Measurements from ENCODE around the gene UGT1A7. TPM values are rescaled to one million over a fixed set of nuclear protein-coding genes. Genes with fewer than 3 reads are reported as not detected.

Gene UGT1A7
- total RNA-seq, 4 donors from 2014 or later = 3.4 to 55.3 (median 18.2) TPM

DNA sequence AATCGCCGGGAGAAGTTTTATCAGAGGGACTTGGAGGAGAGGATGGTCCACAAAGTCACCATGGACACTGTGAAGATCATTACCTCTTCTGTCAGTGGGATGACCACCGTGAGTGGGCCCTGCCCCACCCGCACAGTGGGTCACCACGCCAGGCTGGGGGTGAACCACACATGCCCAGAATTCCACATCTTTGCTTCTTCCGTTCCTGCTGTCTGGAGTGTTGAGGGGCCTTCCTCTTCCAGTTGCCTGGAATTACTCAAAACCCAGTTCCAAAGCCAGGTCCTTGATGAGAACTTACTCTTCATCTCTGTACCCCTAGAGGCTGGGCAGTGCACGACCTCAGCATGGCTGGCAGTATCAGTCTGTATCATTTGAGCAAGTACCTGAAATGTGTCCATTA lies 118.5 kb downstream of the UGT1A7 start:
- Histone ChIP-seq H3K27me3 (no peaks in the 10 kb centered on the region), H3K4me3 (no peak overlapping the region), H3K9me3 (no peaks in the 10 kb centered on the region), H3K36me3 (no peaks in the 10 kb centered on the region), H3K27ac (no peak overlapping the region), H3K4me1 (no peaks in the 10 kb centered on the region)
- 60 to 78% methylated on average over 1 to 7 of the region's 7 CpGs for WGBS, 2 donors (ENCODE audit: low coverage in 1 of 2)
- no peak for DNase-seq
- in situ Hi-C loops (cut with MboI; ENCODE audit: low pct_ligation_motif_present in 1 of 4, low pct_unique_long_range_greater_than_20kb in 1 of 4, low sequenced_read_pairs in 3 of 4) (no loop called here), intact Hi-C loops (cut with DNase I; ENCODE audit: low total_unique reads) (no loop called here)
- TF ChIP-seq POLR2AphosphoS5 (IDR thresholded peaks at IDR 0.05) (no peak), EP300 (IDR thresholded peaks at IDR 0.05; ENCODE audit: low read depth) (no peak), CTCF (IDR thresholded peaks at IDR 0.05) (no peak), POLR2A (IDR thresholded peaks at IDR 0.05) (no peak)

- WGBS, 2 donors (ENCODE audit: low coverage in 1 of 2) = 79 to 87% methylated on average over 3 to 9 of the region's 9 CpGs
- no peaks in the 10 kb centered on the region for H3K27me3 ChIP-seq
- in situ Hi-C loops (cut with MboI; ENCODE audit: low pct_ligation_motif_present in 1 of 4, low pct_unique_long_range_greater_than_20kb in 1 of 4, low sequenced_read_pairs in 3 of 4) = no loop called here
- no peak overlapping the region for H3K4me3 ChIP-seq
- H3K4me1 ChIP-seq = no peaks in the 10 kb centered on the region
- no peaks in the 10 kb centered on the region for H3K36me3 ChIP-seq
- no peak for DNase-seq
- H3K27ac ChIP-seq = no peak overlapping the region
- intact Hi-C loops (cut with DNase I; ENCODE audit: low total_unique reads) = no loop called here
- no peak for TF ChIP-seq POLR2AphosphoS5 (IDR thresholded peaks at IDR 0.05)
- no peak for TF ChIP-seq CTCF (IDR thresholded peaks at IDR 0.05)
- TF ChIP-seq POLR2A (IDR thresholded peaks at IDR 0.05) = no peak
- TF ChIP-seq EP300 (IDR thresholded peaks at IDR 0.05; ENCODE audit: low read depth) = no peak
- H3K9me3 ChIP-seq = no peaks in the 10 kb centered on the region
Measured at GRCh38 chr2:233801357-233802131, 119.8 kb downstream of the UGT1A7 start.

DNA sequence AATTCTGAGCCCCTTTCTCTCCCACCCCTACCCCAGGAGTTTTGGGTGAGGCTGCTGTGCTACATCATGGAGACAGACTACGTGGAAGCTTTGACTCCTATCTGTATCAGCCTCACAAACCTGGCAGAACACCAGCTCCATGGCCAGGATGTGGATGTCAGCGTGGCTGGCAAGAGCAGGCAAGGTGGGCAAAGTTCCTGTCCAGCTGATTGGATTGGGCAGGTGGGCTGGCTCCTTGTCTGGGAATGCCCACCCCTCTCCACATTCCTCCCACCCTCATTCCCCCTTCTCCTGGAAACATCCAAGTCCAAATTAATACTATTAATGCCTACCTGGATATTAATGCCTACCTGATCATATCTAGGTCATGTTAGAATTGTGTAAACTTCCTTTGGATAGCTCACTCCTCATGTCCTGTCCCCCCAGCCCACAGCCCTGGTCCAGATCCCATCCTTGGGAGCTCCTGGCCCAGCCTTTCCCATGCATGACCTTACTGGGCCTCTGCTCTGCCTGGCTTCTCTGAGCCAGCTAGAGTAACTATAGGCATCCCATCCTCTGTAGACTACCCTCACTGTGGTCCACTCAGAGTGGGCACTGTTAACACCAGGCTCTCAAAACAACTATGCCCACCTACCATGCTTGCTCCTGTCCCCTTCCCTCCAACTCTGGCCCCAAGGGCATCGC lies 120.6 kb downstream of the UGT1A7 start:
- WGBS, 2 donors (ENCODE audit: low coverage in 1 of 2) = 89% methylated on average over 3 of the region's 3 CpGs; no CpG with 5 or more reads in 1 of the 2 donors
- TF ChIP-seq EP300 (IDR thresholded peaks at IDR 0.05; ENCODE audit: low read depth) (no peak), POLR2AphosphoS5 (IDR thresholded peaks at IDR 0.05) (no peak), POLR2A (IDR thresholded peaks at IDR 0.05) (no peak), CTCF (IDR thresholded peaks at IDR 0.05) (no peak)
- in situ Hi-C loops (cut with MboI; ENCODE audit: low pct_ligation_motif_present in 1 of 4, low pct_unique_long_range_greater_than_20kb in 1 of 4, low sequenced_read_pairs in 3 of 4) = no loop called here
- DNase-seq = no peak
- Histone ChIP-seq H3K36me3 (no peaks in the 10 kb centered on the region), H3K9me3 (no peaks in the 10 kb centered on the region), H3K27ac (no peak overlapping the region), H3K4me3 (no peak overlapping the region), H3K27me3 (no peaks in the 10 kb centered on the region), H3K4me1 (no peaks in the 10 kb centered on the region)
- intact Hi-C loops (cut with DNase I; ENCODE audit: low total_unique reads) = no loop called here

GRCh38 chr2:233803292-233803911 lies 121.7 kb downstream of the UGT1A7 start:
- Histone ChIP-seq H3K4me1 (no peaks in the 10 kb centered on the region), H3K4me3 (no peak overlapping the region), H3K9me3 (no peaks in the 10 kb centered on the region), H3K36me3 (no peaks in the 10 kb centered on the region), H3K27me3 (no peaks in the 10 kb centered on the region), H3K27ac (no peak overlapping the region)
- WGBS, 2 donors (ENCODE audit: low coverage in 1 of 2) = 69% methylated on average over 2 of the region's 2 CpGs; no CpG with 5 or more reads in 1 of the 2 donors
- TF ChIP-seq POLR2AphosphoS5 (IDR thresholded peaks at IDR 0.05) (no peak), CTCF (IDR thresholded peaks at IDR 0.05) (no peak), POLR2A (IDR thresholded peaks at IDR 0.05) (no peak), EP300 (IDR thresholded peaks at IDR 0.05; ENCODE audit: low read depth) (no peak)
- intact Hi-C loops (cut with DNase I; ENCODE audit: low total_unique reads) (no loop called here), in situ Hi-C loops (cut with MboI; ENCODE audit: low pct_ligation_motif_present in 1 of 4, low pct_unique_long_range_greater_than_20kb in 1 of 4, low sequenced_read_pairs in 3 of 4) (no loop called here)
- DNase-seq = no peak
